ENCODE measurements around the gene EPHA2.

Gene EPHA2

GRCh38 chr1:16174261-16174868 lies 18.5 kb upstream of the EPHA2 start (continued):
- TF ChIP-seq TSHZ2 (CRISPR knock-in tag; IDR thresholded peaks at IDR 0.05): no peak
- TF ChIP-seq ZNF8 (CRISPR knock-in tag; IDR thresholded peaks at IDR 0.05): no peak
- TF ChIP-seq RARB (CRISPR knock-in tag; IDR thresholded peaks at IDR 0.05): no peak
- TF ChIP-seq ESRRG (CRISPR knock-in tag; IDR thresholded peaks at IDR 0.05): no peak
- no peak for TF ChIP-seq ZNF565 (CRISPR knock-in tag; conservative IDR thresholded peaks at IDR 0.05; ENCODE audit: low read depth)
- no peak for TF ChIP-seq ISL1 (CRISPR knock-in tag; IDR thresholded peaks at IDR 0.05)
- TF ChIP-seq PPARA (CRISPR knock-in tag; IDR thresholded peaks at IDR 0.05; ENCODE audit: borderline replicate concordance): no peak

DNA sequence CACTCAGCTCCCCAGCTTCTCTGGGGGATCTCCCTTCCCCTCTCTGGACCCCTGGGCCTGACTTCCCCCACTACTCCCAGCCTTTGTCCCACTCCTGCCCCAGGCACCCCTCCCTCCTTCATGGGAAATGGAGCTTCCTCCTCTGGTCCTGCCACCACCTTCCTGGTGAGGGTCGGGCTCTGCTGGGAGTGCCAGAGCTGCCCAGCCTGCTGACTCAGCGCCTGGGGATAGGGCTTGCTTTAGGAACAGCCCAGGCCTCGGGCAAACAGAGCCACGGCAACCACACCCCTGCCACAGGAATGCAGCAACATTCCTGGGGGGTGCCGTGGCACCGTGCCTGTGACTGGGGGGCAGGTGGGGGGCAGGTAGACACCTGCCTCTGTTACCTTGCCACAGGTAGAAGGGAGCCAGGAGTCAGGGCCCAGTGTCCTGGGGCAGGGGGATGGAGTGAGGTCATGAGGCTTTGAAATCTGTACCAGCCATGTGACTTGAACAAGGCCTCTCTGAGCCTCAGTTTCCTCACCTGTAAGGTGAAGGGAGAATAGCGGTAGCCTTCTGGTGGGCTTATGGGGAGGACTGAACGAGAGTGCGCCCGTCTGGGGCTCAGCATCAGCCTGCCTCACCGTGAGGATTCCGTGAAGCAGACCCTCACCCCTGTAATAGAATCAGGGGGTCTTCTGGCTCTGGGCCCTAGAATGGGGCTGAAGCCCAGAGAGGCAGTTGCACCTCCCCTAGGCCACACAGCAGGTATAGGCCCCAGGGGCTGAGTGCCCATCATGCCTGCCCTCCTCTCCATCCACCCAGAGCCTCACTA lies 17.8 kb upstream of the EPHA2 start:
- peak; percentile 68 for ATAC-seq

GRCh38 chr1:16172964-16173446 lies 17.1 kb upstream of the EPHA2 start:
- TF ChIP-seq BACH2 (CRISPR knock-in tag; IDR thresholded peaks at IDR 0.05; ENCODE audit: borderline replicate concordance) (no peak), PATZ1 (CRISPR knock-in tag; IDR thresholded peaks at IDR 0.05; ENCODE audit: borderline replicate concordance) (no peak), ZC3H10 (CRISPR knock-in tag; IDR thresholded peaks at IDR 0.05) (no peak), ZNF70 (CRISPR knock-in tag; IDR thresholded peaks at IDR 0.05) (no peak), SNAI2 (CRISPR knock-in tag; IDR thresholded peaks at IDR 0.05) (no peak)
- peak; percentile 9 for ATAC-seq

More for the DNA sequence above, 17.8 kb upstream of the EPHA2 start:
- TF ChIP-seq GLIS3 (CRISPR knock-in tag; IDR thresholded peaks at IDR 0.05) (no peak), TSHZ2 (CRISPR knock-in tag; IDR thresholded peaks at IDR 0.05) (no peak), PATZ1 (CRISPR knock-in tag; IDR thresholded peaks at IDR 0.05; ENCODE audit: borderline replicate concordance) (peak; percentile 61; the same call in 1 of the 2 replicates), ZFP3 (CRISPR knock-in tag; IDR thresholded peaks at IDR 0.05) (no peak), TCF4 (CRISPR knock-in tag; IDR thresholded peaks at IDR 0.05; ENCODE audit: borderline replicate concordance) (no peak), SNAI2 (CRISPR knock-in tag; IDR thresholded peaks at IDR 0.05) (no peak), CSDC2 (CRISPR knock-in tag; IDR thresholded peaks at IDR 0.05) (no peak)
- TF ChIP-seq, protein P1, sequence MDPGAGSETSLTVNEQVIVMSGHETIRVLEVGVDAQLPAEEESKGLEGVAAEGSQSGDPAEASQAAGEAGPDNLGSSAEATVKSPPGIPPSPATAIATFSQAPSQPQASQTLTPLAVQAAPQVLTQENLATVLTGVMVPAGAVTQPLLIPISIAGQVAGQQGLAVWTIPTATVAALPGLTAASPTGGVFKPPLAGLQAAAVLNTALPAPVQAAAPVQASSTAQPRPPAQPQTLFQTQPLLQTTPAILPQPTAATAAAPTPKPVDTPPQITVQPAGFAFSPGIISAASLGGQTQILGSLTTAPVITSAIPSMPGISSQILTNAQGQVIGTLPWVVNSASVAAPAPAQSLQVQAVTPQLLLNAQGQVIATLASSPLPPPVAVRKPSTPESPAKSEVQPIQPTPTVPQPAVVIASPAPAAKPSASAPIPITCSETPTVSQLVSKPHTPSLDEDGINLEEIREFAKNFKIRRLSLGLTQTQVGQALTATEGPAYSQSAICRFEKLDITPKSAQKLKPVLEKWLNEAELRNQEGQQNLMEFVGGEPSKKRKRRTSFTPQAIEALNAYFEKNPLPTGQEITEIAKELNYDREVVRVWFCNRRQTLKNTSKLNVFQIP (CRISPR knock-in tag; IDR thresholded peaks at IDR 0.05; ENCODE audit: borderline replicate concordance, low read depth): no peak

Data from SK-N-SH treated with all-trans-retinoic acid at 6 μM for 48 hours (cell line).